Osteocyte (in vitro differentiated cells): Measurements from ENCODE around the gene ATP2A3. TPM values are rescaled to one million over a fixed set of nuclear protein-coding genes. Genes with fewer than 3 reads are reported as not detected.

Experiments
- DNase-seq: peaks from one replicate; pipeline ENCODE4 v3.0.0; 2021; ENCODE audit warnings: mixed read lengths; ENCODE audit not compliant: unreplicated experiment; ENCODE audit errors: extremely low spot score
- H3K27ac Mint-ChIP-seq: one replicate; pipeline ENCODE4 v1.8.0; 2021; ENCODE audit warnings: mild to moderate bottlenecking, mixed read lengths; ENCODE audit not compliant: unreplicated experiment
- H3K27me3 Mint-ChIP-seq: one replicate; pipeline ENCODE4 v1.8.0; 2021; ENCODE audit warnings: mixed read lengths; ENCODE audit not compliant: unreplicated experiment
- H3K36me3 Mint-ChIP-seq: one replicate; pipeline ENCODE4 v1.8.0; 2021; ENCODE audit warnings: mixed read lengths; ENCODE audit not compliant: unreplicated experiment
- H3K4me1 Mint-ChIP-seq: one replicate; pipeline ENCODE4 v1.8.0; 2021; ENCODE audit warnings: mixed read lengths; ENCODE audit not compliant: unreplicated experiment
- H3K4me3 Mint-ChIP-seq: one replicate; pipeline ENCODE4 v1.8.0; 2021; ENCODE audit warnings: mild to moderate bottlenecking, moderate library complexity, mixed read lengths; ENCODE audit not compliant: unreplicated experiment
- H3K9me3 Mint-ChIP-seq: one replicate; pipeline ENCODE4 v1.8.0; 2021; ENCODE audit warnings: mixed read lengths; ENCODE audit not compliant: unreplicated experiment
- total RNA-seq: library from RNA; stranded (reverse); gene quantifications from 2 replicates; pipeline ENCODE4 v1.2.1, GENCODE V29; 2021
- TF ChIP-seq, protein P1 (sequence below): fragments of 200-600 bp; sonication (generic); IDR thresholded peaks from 2 replicates; pipeline ENCODE4 v1.5.0; 2021; ENCODE audit warnings: antibody characterized with exemption, mild to moderate bottlenecking, moderate library complexity

ATP2A3 gene
- total RNA-seq, 1 donor from 2014 or later, result not detected

- H3K4me3 Mint-ChIP-seq, result no peak overlapping the region
- DNase-seq, result no peak
- H3K27ac Mint-ChIP-seq, result no peak overlapping the region
- no peaks in the 10 kb centered on the region for H3K9me3 Mint-ChIP-seq
- TF ChIP-seq, protein P1, sequence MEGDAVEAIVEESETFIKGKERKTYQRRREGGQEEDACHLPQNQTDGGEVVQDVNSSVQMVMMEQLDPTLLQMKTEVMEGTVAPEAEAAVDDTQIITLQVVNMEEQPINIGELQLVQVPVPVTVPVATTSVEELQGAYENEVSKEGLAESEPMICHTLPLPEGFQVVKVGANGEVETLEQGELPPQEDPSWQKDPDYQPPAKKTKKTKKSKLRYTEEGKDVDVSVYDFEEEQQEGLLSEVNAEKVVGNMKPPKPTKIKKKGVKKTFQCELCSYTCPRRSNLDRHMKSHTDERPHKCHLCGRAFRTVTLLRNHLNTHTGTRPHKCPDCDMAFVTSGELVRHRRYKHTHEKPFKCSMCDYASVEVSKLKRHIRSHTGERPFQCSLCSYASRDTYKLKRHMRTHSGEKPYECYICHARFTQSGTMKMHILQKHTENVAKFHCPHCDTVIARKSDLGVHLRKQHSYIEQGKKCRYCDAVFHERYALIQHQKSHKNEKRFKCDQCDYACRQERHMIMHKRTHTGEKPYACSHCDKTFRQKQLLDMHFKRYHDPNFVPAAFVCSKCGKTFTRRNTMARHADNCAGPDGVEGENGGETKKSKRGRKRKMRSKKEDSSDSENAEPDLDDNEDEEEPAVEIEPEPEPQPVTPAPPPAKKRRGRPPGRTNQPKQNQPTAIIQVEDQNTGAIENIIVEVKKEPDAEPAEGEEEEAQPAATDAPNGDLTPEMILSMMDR, result no peak
- peaks cover 8% of the 10 kb centered on the region for H3K4me1 Mint-ChIP-seq
- no peaks in the 10 kb centered on the region for H3K36me3 Mint-ChIP-seq
- H3K27me3 Mint-ChIP-seq, result no peaks in the 10 kb centered on the region
Measured at GRCh38 chr17:3944485-3945388, 19.5 kb downstream of the ATP2A3 start.

DNA sequence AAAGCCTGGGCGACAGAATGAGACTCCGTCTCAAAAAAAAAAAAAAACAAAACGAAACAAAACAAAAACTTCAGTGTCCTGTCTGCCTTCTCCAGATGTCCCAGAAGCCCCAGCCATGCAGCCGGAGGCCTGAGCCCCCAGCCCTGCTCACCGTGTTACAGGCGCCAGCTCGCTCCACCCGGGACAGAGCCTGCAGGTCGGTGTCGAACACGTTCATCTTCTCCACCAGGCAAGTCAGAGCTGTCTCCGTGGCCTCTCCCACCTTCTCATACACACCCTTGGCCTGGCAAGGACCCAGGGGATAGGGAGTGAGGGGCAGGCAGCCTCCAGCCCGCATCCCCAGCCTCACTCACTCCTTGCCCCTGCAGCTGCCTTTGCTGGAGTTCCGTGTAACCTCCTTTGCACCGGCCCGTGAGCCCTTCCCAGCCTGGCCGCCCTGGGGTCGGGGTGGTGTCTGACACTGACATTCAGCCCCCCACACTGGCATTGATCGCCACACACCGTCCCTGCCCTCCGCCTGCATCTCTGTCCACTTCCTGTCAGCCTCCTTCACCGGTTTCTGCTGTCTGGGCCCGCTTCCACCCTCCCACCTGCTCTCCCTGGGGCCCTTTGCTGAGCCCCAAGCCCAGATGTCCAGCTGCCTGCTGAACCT is 20.9 kb downstream of the ATP2A3 start:
- H3K27ac Mint-ChIP-seq, result no peak overlapping the region

DNA sequence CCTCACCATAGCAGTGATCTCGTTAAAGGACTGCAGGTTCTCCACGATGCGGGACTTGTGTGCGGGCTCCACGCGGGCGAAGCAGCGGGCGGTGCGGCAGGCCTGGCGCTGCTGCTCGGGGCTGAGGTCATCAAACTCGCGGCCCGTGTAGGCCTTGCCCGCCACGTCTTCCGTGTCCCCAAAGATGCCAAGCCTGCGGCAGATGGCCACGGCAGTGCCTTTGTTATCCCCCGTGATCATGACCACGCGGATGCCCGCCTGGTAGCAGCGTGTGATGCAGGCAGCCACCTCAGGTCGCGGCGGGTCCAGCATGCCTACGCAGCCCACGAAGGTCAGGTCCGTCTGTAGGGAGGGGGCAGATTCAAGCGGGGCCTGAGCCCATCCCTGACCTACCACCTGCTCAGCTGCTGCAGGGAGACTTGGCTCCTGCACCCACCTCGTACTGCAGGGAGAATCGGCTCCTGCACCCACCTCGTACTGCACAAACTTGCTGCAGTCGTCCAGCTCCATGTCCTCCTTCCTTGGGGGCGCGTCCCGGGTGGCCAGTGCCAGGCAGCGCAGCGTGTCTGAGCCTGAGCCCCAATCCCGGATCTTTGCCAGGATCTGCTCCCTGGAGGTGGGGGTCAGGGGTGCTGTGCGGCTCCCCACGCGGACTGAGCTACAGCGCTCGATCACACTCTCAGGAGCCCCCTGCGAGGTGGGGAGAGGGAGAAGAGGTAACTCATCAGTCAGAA is 23.1 kb downstream of the ATP2A3 start:
- TF ChIP-seq, protein P1, result no peak
- Mint-ChIP-seq H3K27me3 (no peaks in the 10 kb centered on the region), H3K36me3 (no peaks in the 10 kb centered on the region), H3K9me3 (no peaks in the 10 kb centered on the region), H3K27ac (no peak overlapping the region), H3K4me1 (peaks cover 8% of the 10 kb centered on the region), H3K4me3 (no peak overlapping the region)
- no peak for DNase-seq

More for the DNA sequence above, 20.9 kb downstream of the ATP2A3 start:
- TF ChIP-seq, protein P1, result no peak
- no peaks in the 10 kb centered on the region for H3K36me3 Mint-ChIP-seq
- no peaks in the 10 kb centered on the region for H3K9me3 Mint-ChIP-seq
- no peak overlapping the region for H3K4me3 Mint-ChIP-seq
- peaks cover 8% of the 10 kb centered on the region for H3K4me1 Mint-ChIP-seq
- DNase-seq, result no peak
- H3K27me3 Mint-ChIP-seq, result no peaks in the 10 kb centered on the region

- no peak for DNase-seq
- H3K27ac Mint-ChIP-seq, result no peak overlapping the region
- TF ChIP-seq, protein P1, result no peak
- no peaks in the 10 kb centered on the region for H3K4me1 Mint-ChIP-seq
- H3K27me3 Mint-ChIP-seq, result no peaks in the 10 kb centered on the region
- no peak overlapping the region for H3K4me3 Mint-ChIP-seq
- H3K9me3 Mint-ChIP-seq, result no peaks in the 10 kb centered on the region
- no peaks in the 10 kb centered on the region for H3K36me3 Mint-ChIP-seq
Measured at GRCh38 chr17:3937359-3937758, 26.9 kb downstream of the ATP2A3 start.
